DMS153 treated with DMSO at 0.1 percent for 48 hours (cell line): Measurements from ENCODE around the gene MBLAC1.

Experiments
- DNase-seq: peaks from one replicate; lab custom pipeline; 2025; ENCODE audit not compliant: unreplicated experiment; lab: John Stamatoyannopoulos, UW

Gene MBLAC1

GRCh38 chr7:100095289-100095688, 31.5 kb upstream of the MBLAC1 start:
- no peak for DNase-seq

- DNase-seq: no peak
Observed at GRCh38 chr7:100095704-100096103, 31.1 kb upstream of the MBLAC1 start.

- DNase-seq: no peak
Observed at GRCh38 chr7:100098913-100099312, 27.9 kb upstream of the MBLAC1 start.

GRCh38 chr7:100099452-100099851, 27.3 kb upstream of the MBLAC1 start:
- DNase-seq: no peak

GRCh38 chr7:100100420-100101015, 26.2 kb upstream of the MBLAC1 start:
- peak; percentile 79 for DNase-seq

- DNase-seq: peak; percentile 95
Observed at GRCh38 chr7:100101016-100101862, 25.5 kb upstream of the MBLAC1 start, which contains the start of the genes AP4M1 and MCM7. AP4M1 (plus strand) TSS chr7:100101643; CDS start chr7:100101715, 72 bp downstream. MCM7 (minus strand) TSS chr7:100101397; CDS start chr7:100101294, 103 bp downstream.

- DNase-seq: no peak
Observed at GRCh38 chr7:100102950-100103840, 23.6 kb upstream of the MBLAC1 start.

- no peak for DNase-seq
Observed at GRCh38 chr7:100105534-100105933, 21.2 kb upstream of the MBLAC1 start.

- DNase-seq: no peak
Observed at GRCh38 chr7:100106633-100107032, 20.1 kb upstream of the MBLAC1 start.

GRCh38 chr7:100107125-100107737, 19.5 kb upstream of the MBLAC1 start:
- DNase-seq: no peak

GRCh38 chr7:100107890-100108289, 18.9 kb upstream of the MBLAC1 start:
- no peak for DNase-seq

GRCh38 chr7:100109521-100110163, 17.1 kb upstream of the MBLAC1 start:
- DNase-seq: no peak

- no peak for DNase-seq
Observed at GRCh38 chr7:100111156-100111555, 15.6 kb upstream of the MBLAC1 start.

- DNase-seq: no peak
Observed at GRCh38 chr7:100111914-100112313, 14.9 kb upstream of the MBLAC1 start.

- no peak for DNase-seq
Observed at GRCh38 chr7:100115026-100115425, 11.7 kb upstream of the MBLAC1 start.

GRCh38 chr7:100118388-100119071, 8.2 kb upstream of the MBLAC1 start:
- DNase-seq: no peak

- peak; percentile 93 for DNase-seq
Observed at GRCh38 chr7:100119072-100119969, 7.4 kb upstream of the MBLAC1 start, which contains the start of the genes CNPY4 and TAF6. CNPY4 (plus strand) TSS chr7:100119634; CDS start chr7:100119745, 111 bp downstream. TAF6 (minus strand) TSS chr7:100119358; CDS start chr7:100114209, 5,149 bp downstream.

- peak; percentile 31 for DNase-seq
Observed at GRCh38 chr7:100119970-100120732, 6.6 kb upstream of the MBLAC1 start.
